Stimulated activated CD4-positive, alpha-beta T cell treated with anti-CD3 and anti-CD28 coated beads, TNF-alpha, amount 100 ng/mL, for 1 hour (primary cell): ENCODE results near the gene LSMEM2.

Experiments used
- DNase-seq, 3 donors: peaks; one replicate each; pipeline ENCODE4 v3.0.0-alpha.2; 2020; ENCODE audit warnings: low read depth in 3 of 3, low spot score in 1 of 3

The LSMEM2 gene

DNA sequence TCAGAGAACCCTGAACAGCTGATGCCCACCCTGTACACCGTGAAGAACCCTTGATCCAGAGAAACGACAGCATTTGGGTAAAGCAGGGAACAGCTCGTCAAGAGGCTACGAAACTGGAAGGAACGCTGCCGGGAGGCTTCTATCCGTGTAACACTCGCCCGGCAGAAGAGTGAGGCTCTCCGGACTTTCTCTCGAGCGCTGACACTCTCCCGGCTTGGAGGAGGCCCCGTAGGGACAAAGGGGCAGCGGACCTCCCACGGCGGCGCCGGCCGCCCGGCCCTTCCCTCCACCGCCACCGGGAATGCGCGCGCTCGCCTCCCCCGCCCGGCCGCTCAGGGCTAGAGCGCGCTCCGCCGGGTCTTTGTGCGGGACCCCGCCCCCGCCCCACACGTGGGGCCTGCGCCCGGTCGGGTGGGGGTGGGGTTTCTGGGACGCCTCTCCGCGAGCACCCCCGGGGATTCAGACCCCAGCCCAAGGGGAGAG, 42.0 kb downstream of the LSMEM2 start:
- DNase-seq, result peak in 2 of 3 donors; percentile 36 to 52

GRCh38 chr3:50321336-50322114, 42.6 kb downstream of the LSMEM2 start:
- peak in 2 of 3 donors; percentile 55 to 65 for DNase-seq

DNA sequence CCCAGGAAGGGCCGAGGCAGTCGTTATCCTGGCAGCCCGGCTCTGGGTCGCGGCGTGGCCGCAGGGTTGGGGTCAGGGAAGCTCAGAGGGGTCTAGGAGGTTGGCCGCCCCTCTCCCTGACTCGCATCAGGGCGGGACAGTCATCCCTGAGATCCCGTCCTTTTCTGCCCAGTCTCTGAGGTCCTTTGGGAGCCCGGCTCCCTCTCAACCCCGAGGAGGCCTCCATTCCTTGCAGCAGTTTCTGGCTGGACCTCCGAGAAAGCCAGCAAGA, 43.2 kb downstream of the LSMEM2 start:
- no peak for DNase-seq

- no peak for DNase-seq
Measured at GRCh38 chr3:50322386-50323091, 43.7 kb downstream of the LSMEM2 start, which contains the start of gene HYAL2. HYAL2 (minus strand) TSS chr3:50322745; CDS start chr3:50320489, 2,256 bp downstream.

DNA sequence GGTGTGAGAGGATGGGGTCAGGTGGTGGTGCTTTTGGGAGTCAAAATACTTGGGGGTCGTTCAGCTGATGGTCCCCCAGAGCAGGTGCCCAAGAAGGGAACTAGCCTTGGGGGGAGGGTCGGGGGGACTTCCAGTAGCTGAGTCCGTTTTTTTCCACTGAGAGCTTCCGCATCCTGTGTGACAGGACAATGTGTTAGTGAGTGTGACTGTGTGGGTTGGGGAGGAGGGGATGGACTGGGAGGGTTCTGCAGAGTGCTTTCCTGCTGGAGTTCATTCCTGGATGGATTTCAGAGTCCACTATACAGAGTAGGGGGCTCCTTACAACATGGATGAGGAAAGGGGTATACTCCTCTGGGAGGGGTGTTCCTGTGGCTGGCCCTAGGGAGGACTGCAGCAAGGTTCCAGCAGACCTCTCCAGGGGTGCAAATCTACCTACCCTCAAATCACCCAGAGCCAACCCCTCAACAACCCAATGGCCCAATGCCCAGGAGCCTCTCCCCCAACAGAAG, 44.3 kb downstream of the LSMEM2 start:
- DNase-seq, result no peak

DNA sequence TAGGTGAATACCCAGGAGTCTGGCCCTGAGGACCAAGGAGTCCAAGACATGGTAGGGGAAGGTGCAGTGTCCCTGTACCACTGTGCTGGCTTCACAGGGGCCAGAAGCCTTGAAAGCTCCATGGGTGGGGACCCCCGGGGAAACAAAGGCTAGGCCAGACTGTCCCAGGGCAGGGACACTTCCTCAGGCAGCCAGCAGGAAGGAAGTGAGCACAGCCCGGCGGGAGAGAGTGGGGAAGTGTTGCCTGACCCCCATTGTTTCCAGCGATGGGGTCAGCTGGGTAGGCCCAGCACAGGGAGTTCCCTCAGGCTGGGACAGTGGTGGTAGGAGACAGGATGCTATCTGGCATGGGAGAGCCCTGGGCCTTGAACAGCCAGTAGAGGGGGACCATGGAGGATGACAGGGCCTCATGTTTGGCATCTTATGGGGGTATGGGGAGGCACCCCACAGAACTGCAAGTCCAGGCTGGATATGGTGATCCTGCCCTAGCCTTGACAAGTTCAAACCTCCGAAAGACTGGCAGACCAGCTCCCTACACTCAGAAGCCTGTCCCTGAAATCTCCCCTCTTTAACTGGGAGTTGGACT, 44.8 kb downstream of the LSMEM2 start:
- DNase-seq, result no peak

GRCh38 chr3:50324351-50325112, 45.6 kb downstream of the LSMEM2 start:
- DNase-seq, result peak in 1 of 3 donors; percentile 44

GRCh38 chr3:50325113-50325480, 46.2 kb downstream of the LSMEM2 start:
- no peak for DNase-seq

- no peak for DNase-seq
Measured at GRCh38 chr3:50325497-50326181, 46.8 kb downstream of the LSMEM2 start.

DNA sequence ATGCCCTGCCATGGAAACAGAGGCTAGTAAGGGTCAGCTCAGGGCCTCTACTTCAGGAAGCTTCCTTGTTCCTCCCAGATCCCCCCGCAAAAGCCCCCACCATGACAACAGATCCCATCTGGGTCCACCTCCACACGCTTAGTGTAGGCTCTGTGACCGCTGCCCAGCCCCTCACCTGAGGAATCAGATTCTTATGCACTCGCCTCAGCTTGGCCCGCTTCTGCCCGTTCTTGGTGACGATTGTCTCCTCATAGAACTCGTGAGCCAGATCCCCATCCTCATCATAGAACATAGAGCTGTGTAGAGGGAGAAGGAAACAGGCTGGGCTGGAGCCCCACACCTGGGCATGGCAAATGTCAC, 47.3 kb downstream of the LSMEM2 start:
- no peak for DNase-seq

GRCh38 chr3:50327129-50327528, 48.2 kb downstream of the LSMEM2 start:
- DNase-seq, result no peak

DNA sequence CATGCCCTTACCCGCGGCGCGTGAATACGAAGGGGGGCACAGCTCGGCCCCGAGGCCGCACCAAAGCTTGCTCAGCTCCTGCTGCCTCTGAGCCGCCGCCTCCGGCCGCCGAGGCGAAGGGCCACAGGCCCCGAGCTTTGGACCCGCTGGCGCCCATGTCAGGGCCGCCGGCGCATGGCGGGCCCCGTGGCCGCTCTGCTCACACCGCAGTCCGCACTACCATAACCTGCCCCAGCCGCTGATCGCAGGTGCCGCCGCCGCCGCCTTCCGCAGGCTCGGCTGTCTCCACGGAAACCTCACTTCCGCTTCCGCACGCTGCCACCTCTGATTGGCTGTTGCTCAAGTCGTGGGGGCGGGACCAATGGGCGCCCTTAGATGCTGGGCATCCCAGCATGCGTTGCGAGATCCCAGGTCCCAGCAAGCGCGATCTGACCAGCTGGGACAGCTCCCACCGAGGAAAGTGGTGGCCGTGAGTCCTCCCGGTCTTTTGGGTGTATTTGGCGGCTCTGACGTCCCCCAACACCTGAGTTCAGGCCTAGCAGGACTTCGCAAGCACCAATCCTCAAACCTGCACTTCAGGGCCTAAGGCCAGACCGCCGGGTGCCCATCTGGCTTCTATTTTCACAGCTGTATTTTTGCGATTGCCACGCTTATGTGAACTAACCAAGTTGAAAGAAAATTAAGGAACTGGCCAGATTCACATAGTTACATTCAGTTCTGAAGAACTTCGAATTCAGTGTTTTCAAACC, 49.2 kb downstream of the LSMEM2 start, which contains the start of gene TUSC2:
TUSC2 (minus strand) TSS at position 281 of the 749 bp plus-strand sequence; CDS start at position 157, 124 bp downstream.
- DNase-seq, result peak; percentile 80 to 88 (median 86)

GRCh38 chr3:50330330-50330729, 51.4 kb downstream of the LSMEM2 start:
- no peak for DNase-seq

DNA sequence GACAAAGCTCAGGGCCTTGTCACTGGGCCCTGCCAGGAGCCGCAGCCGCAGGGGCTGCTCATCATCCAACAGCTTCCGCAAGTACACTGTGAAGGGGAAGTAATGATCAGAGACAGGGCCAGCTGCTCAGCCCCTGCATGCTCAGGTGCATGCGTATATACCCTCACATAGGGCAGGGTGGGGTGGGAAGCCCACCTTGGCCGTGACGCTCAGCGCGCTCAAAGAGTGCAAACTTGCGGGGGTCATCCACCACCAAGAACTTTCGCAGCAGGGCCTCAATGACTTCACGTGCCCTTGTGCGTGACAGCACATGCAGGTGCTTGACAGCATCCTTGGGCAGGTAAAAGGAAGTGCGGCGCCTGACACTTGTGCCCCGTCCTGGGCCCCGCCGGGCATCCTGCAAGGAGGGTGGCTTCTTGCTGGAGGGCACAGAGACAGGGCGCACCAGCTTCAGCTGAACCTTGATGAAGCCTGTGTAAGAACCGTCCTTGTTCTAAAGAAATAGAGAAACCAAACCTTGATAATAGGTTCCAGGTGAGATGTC, 52.5 kb downstream of the LSMEM2 start:
- DNase-seq, result no peak

DNA sequence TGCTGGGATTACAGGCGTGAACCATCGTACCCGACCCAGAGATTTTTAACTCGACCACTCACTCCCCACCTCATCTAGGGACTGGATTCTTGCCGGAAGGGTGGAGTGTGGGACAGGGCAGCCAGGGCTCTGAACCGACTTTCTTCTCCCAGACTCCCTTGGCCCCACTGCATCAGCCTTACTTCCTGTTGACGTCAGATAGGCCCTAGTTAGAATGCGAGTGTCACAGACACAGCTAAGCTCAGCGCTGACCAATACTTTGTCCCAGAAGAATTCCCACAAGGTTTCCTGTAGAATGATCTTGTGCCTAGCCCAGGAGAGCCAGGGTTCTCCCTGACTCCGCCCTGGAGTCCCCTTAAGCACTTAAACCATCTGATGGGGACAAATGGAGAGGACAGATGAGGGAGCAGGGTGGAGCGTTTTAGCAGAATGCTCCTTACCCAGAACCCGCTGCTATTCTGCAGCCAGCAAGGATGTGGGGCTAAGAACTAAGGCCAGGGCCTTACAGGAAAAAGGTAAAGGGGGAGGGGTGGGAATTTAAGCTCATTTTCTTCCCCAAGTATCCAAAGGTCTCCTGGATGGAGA, 54.9 kb downstream of the LSMEM2 start:
- no peak for DNase-seq

DNA sequence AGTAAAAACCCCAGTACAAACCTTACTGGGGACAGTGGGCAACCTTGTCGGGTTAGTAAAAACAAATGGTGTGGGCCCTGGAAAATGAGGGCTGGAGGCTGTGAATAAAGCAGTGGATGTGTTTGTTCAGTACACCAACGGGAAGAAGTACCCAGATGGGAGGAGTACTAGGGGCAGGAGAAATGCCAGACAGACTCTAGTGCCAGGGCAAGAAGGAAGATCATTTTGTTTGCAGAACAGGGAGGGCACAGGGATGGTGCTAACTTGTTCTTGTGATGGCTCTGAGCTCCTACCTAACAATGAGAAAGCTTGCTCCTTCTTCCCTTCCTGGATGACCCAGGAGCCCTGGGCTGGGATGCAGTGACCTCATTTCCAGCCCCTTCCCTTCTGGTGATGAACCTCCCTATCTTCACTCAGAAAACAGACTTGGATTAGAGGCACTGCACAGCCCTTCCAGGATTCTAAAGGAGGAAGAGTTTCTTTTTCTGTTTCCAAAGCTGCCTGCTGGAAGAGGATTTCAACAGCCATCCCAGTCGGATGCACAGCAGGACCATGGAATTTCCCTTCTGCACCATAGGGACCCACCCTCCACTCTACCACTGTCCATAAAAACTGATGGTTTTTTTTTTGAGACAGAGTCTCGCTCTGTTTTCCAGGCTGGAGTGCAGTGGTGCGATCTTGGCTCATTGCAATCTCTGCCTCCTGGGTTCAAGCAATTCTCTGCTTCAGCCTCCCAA, 55.6 kb downstream of the LSMEM2 start:
- DNase-seq, result no peak

- DNase-seq, result no peak
Measured at GRCh38 chr3:50336452-50337174, 57.7 kb downstream of the LSMEM2 start.
